Measurements from ENCODE around the gene FOXP1. TPM values are rescaled to one million over a fixed set of nuclear protein-coding genes. Genes with fewer than 3 reads are reported as not detected.

FOXP1 gene
- total and polyA plus RNA-seq, 9 of the 15 experiments (the other 6 are each of a cell fraction or from before 2014, with no cell fraction given) = 7.7 to 34.5 (median 13.7) TPM

GRCh38 chr3:71185733-71186455, 397.6 kb downstream of the FOXP1 start (continued):
- TF ChIP-seq CBFA2T2 (conservative IDR thresholded peaks at IDR 0.05) (0 out of 2 replicates have a peak, but pooled peaks have one; percentile 10), HES1 (IDR thresholded peaks at IDR 0.05; ENCODE audit: low read depth) (no peak), TCF7L2 (IDR thresholded peaks at IDR 0.05; ENCODE audit: low read depth, low read length) (no peak), CAMTA2 (CRISPR knock-in tag; conservative IDR thresholded peaks at IDR 0.05) (no peak), SREBF1 (IDR thresholded peaks at IDR 0.05; ENCODE audit: borderline replicate concordance, low read depth, low read length) (no peak), SMARCE1 (IDR thresholded peaks at IDR 0.05) (peak; percentile 35; the same call in 1 of the 2 replicates), TCFL5 (CRISPR knock-in tag; conservative IDR thresholded peaks at IDR 0.05) (no peak), ERF (CRISPR knock-in tag; IDR thresholded peaks at IDR 0.05) (no peak), EHMT2 (IDR thresholded peaks at IDR 0.05) (no peak), MBD2 (IDR thresholded peaks at IDR 0.05; ENCODE audit: borderline replicate concordance, low read depth) (no peak), ZNF280A (IDR thresholded peaks at IDR 0.05; ENCODE audit: low read depth, partially characterized antibody) (no peak), ZNF175 (CRISPR knock-in tag; IDR thresholded peaks at IDR 0.05; ENCODE audit: low read depth) (no peak), FIP1L1 (IDR thresholded peaks at IDR 0.05; ENCODE audit: low read depth, low read length, poor library complexity, severe bottlenecking) (no peak), POLR2H (tag; IDR thresholded peaks at IDR 0.05; ENCODE audit: low read depth) (no peak), YBX1 (IDR thresholded peaks at IDR 0.05) (no peak), PRMT5 (CRISPR knock-in tag; IDR thresholded peaks at IDR 0.05) (no peak), MYC (IDR thresholded peaks at IDR 0.05; ENCODE audit: low read depth, low read length) (no peak), MYC (CRISPR knock-in tag; IDR thresholded peaks at IDR 0.05; ENCODE audit: borderline replicate concordance, low read depth) (no peak), NFYB (IDR thresholded peaks at IDR 0.05; ENCODE audit: extremely low read depth, insufficient read length) (no peak), RBM17 (IDR thresholded peaks at IDR 0.05; ENCODE audit: borderline replicate concordance, low read depth, low read length) (no peak), ZNF143 (CRISPR knock-in tag; IDR thresholded peaks at IDR 0.05) (no peak), MAFF (IDR thresholded peaks at IDR 0.05; ENCODE audit: low read length) (no peak), MEIS2 (IDR thresholded peaks at IDR 0.05; ENCODE audit: partially characterized antibody) (peak; percentile 52), ATF6 (CRISPR knock-in tag; IDR thresholded peaks at IDR 0.05) (no peak)
- TF ChIP-seq, protein P1, sequence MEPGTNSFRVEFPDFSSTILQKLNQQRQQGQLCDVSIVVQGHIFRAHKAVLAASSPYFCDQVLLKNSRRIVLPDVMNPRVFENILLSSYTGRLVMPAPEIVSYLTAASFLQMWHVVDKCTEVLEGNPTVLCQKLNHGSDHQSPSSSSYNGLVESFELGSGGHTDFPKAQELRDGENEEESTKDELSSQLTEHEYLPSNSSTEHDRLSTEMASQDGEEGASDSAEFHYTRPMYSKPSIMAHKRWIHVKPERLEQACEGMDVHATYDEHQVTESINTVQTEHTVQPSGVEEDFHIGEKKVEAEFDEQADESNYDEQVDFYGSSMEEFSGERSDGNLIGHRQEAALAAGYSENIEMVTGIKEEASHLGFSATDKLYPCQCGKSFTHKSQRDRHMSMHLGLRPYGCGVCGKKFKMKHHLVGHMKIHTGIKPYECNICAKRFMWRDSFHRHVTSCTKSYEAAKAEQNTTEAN (CRISPR knock-in tag; IDR thresholded peaks at IDR 0.05) = no peak
